GM18909 (cell line): ENCODE measurements around the gene CLEC20A.

Experiments
- ATAC-seq: cut with Tn5 transposase; IDR thresholded peaks from one replicate; pipeline ENCODE4 v1.9.1; 2021; ENCODE audit warnings: mild to moderate bottlenecking; ENCODE audit not compliant: unreplicated experiment, poor library complexity

Gene CLEC20A

GRCh38 chr1:178501705-178502329 is 5.1 kb upstream of the CLEC20A start:
- peak; percentile 83 for ATAC-seq

DNA sequence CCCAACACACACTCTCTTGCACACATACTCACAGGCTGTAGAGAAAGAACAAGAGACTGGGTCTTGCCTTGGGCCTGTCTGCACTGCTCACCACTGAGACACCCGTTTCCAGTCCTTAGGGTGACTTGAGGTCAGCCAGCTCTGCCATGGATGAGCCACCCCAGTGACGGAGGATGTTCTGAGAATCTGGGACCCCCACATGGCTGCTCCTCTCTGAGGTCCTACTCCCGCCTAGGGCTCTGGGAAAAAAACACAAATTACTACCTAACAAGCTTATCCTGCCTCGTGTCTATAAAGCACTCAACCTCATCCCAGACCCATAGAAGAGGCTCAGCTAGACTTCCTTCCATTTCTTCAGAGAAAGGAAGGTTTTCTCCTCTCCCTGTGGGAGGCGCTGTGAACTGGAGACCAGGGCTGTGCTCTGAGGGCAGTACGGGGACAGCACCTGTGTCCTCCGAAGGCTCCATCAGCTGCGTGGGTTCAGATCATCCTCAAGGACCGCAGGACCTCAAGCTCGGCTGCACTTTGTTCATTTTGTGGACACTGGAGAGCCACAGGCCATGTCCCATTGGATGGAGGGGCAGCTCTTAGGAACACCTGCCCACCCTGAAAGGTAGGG is 4.3 kb upstream of the CLEC20A start:
- peak; percentile 9 for ATAC-seq

GRCh38 chr1:178500091-178500770 is 3.5 kb upstream of the CLEC20A start:
- ATAC-seq = no peak

DNA sequence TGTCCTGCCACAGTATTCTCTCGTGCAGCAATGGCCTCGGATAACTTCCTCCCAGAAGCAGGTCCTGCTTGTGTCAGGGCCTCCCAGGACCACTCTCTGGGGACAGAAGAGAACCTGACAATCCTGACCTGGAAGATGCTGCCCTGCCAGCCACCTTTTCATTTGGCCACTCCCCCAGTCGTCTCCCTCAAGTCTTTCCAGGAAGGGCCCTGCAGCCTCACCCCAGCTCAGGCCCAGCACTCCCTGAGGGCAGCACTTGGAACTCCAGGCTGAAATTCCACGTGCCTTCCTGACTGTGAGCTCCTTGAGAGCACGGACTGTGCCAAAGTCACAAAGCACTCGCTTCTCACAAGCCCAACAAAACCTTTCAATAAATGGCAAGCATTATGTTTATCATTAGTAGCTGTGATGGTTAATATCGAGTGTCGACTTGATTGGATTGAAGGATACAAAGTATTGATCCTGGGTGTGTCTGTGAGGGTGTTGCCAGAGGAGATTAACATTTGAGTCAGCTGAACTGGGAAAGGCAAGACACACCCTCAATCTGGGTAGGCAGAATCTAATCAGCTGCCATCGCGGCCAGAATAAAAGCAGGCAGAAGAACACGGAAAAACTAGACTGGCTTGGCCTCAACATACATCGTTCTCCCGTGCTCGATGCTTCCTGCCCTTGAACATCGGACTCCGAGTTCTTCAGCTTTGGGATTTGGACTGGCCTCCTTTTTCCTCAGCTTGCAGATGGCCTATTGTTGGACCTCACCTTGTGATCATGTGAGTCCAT is 2.3 kb upstream of the CLEC20A start:
- no peak for ATAC-seq

DNA sequence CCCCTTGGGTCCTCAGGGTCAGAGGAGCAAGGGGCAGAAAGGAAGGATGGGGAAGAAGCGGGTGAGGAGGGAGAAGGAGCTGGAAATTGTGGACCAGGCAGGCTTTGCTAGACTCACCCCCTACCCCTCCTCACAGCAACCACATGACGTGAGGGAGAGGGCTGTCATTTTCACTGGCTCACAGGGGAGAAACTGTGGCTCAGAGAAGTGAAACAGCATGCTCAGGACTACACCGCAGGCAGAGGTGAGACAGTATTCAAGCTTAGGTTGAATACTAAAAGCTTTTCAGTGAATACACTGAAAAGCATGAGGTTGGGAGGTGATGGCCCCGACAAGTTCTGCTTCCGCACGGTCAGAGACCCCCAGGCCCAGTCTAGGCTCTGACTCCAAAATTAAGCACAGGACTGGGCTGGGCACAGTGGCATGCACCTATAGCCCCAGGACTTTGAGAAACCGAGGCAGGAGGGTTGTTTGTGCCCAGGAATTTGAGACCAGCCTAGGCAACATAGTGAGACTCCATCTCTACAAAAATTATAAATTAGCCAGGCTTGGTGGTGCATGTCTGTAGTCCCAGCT is 1.2 kb upstream of the CLEC20A start:
- no peak for ATAC-seq

- no peak for ATAC-seq
These were observed 889 bp downstream of the CLEC20A start for GRCh38 chr1:178495741-178496409.

- no peak for ATAC-seq
These were observed 1.6 kb downstream of the CLEC20A start for GRCh38 chr1:178495158-178495557.

- ATAC-seq = no peak
These were observed 2.2 kb downstream of the CLEC20A start for GRCh38 chr1:178494569-178494971.

DNA sequence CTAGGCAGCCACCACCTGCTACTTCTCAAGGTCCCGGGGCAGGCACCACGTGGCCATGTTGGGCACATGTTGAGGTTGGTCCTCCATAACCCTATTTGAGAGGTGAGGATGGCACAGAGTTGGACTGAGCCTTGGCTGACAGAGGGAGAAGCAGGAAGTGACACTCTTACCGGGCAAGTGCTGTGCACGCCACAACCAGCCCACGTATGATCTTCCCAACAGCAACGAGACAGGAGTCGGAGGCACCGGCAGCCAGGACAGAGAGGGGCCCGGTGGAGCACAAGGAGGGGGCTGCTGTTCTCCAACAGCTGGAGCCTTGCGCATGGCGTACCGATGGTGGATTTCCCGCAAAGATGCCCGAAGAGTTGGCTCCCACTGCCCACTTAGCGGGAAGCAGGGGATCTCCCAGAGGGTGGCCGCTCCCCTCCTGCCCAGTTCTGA is 3.4 kb downstream of the CLEC20A start:
- ATAC-seq = no peak

GRCh38 chr1:178492341-178492740 is 4.4 kb downstream of the CLEC20A start:
- ATAC-seq = no peak

- no peak for ATAC-seq
These were observed 5.0 kb downstream of the CLEC20A start for GRCh38 chr1:178491721-178492120.

GRCh38 chr1:178490967-178491366 is 5.8 kb downstream of the CLEC20A start:
- no peak for ATAC-seq

- no peak for ATAC-seq
These were observed 6.6 kb downstream of the CLEC20A start for GRCh38 chr1:178490136-178490535.

DNA sequence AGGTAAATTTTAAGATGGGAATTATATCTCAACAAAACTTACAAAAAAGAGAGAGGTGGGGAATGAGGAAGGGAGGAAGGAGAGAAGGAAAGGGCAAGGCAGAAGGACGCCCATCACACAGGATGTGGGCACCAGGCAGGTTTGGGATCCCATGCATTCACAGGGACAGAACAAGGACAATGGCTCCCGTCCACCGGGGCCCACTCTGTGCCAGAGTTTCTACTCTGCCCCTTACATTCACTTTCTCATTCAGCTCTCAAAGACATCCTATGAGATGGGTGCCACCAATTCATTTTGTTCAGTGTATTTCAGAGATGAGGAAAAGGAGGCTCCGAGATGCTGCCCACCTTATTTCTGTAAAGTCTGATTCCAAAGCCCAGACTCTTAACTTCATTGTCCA is 7.4 kb downstream of the CLEC20A start:
- ATAC-seq = no peak

- ATAC-seq = no peak
These were observed 8.4 kb downstream of the CLEC20A start for GRCh38 chr1:178488393-178488792.

- ATAC-seq = peak; percentile 10
These were observed 9.6 kb downstream of the CLEC20A start for GRCh38 chr1:178487070-178487615.

DNA sequence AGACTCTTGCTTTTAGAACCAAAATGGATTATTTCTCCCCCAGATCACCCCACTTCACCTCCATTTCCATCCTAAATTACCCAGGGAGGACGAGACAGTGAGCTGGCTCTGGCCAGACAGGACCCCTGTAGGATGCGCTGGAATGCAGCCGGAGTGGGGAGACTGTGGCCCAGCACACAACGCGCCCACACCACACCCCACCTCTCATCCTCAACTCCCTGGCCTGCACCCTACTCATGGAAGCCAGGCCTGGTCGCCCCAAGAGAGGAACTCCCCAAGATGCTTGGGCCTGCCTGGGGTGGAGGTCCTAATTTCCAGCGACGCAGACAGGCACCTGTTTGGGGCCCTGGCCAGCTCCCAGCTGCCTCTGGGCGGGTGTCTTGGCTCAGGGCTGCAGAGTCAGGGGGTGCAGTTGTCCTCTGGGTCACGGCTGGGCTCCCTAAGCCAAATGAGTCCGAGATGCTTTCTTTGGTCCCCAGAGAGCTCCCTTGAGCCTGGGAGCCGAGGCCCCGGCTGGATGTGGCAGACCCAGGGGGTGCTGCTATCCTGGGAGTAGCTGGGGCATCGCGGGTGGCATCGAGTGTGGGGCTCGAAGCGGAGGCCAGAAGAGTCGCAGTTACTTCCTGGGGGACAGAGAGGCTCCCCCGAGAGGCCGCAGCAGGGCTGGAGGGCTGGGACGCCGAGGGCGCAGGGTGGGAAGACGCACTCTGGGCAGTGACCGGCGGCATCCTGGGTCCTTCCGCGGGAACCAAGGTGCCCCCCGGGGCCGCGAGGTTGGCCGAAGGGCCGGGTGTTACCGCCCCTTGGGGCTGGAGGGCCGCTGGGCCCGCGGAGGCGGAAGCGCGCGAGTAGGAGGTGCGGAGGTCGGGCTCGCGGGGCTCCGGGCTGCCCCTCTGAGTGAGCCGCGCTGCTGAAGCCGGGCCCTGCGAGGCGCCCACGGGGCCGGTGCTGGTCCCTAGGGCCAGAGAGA is 10.4 kb downstream of the CLEC20A start:
- ATAC-seq = peak; percentile 46

- no peak for ATAC-seq
These were observed 11.2 kb downstream of the CLEC20A start for GRCh38 chr1:178485541-178485981.
